Glutamatergic neuron (in vitro differentiated cells): ENCODE measurements around the gene FBP2. TPM values are rescaled to one million over a fixed set of nuclear protein-coding genes. Genes with fewer than 3 reads are reported as not detected.
A peak's percentile ranks its signal among the peaks of the same experiment; 100 is the strongest.
"Not testable (repeated sequence)": the region's sequence is repeated elsewhere in the genome, so short reads cannot be mapped to it uniquely, and the experiment has no call there.

ENCODE experiments used
- DNase-seq: peaks from one replicate; pipeline ENCODE4 v3.0.0; 2022
- H3K27ac Mint-ChIP-seq: one replicate; pipeline ENCODE4 v1.8.0; 2020; ENCODE audit warnings: mild to moderate bottlenecking, mixed read lengths, inconsistent platforms; ENCODE audit not compliant: unreplicated experiment
- H3K27me3 Mint-ChIP-seq: one replicate; pipeline ENCODE4 v1.8.0; 2020; ENCODE audit warnings: mild to moderate bottlenecking, moderate library complexity, mixed read lengths, inconsistent platforms; ENCODE audit not compliant: unreplicated experiment
- H3K36me3 Mint-ChIP-seq: one replicate; pipeline ENCODE4 v1.8.0; 2020; ENCODE audit warnings: mild to moderate bottlenecking, mixed read lengths, inconsistent platforms; ENCODE audit not compliant: unreplicated experiment
- H3K4me1 Mint-ChIP-seq: one replicate; pipeline ENCODE4 v1.8.0; 2020; ENCODE audit warnings: mild to moderate bottlenecking, low read depth, mixed read lengths, inconsistent platforms; ENCODE audit not compliant: unreplicated experiment
- H3K4me3 Mint-ChIP-seq: one replicate; pipeline ENCODE4 v1.8.0; 2020; ENCODE audit warnings: mild to moderate bottlenecking, mixed read lengths, inconsistent platforms; ENCODE audit not compliant: unreplicated experiment
- H3K9me3 Mint-ChIP-seq: one replicate; pipeline ENCODE4 v1.8.0; 2020; ENCODE audit warnings: mild to moderate bottlenecking, moderate library complexity, mixed read lengths, inconsistent platforms; ENCODE audit not compliant: unreplicated experiment
- CTCF ChIP-seq: fragments of 200-600 bp; sonication (generic); IDR thresholded peaks from one replicate; pipeline ENCODE4 v1.5.0; 2021; ENCODE audit not compliant: partially characterized antibody, unreplicated experiment
- total RNA-seq: library from RNA; stranded (reverse); fragmentation: NEBNext Ultra II Directional; extraction: Animal tissue kit (Norgen Biotek cat#: 25700); gene quantifications from one replicate; pipeline ENCODE4 v1.2.1, GENCODE V29; 2021; ENCODE audit not compliant: unreplicated experiment

FBP2 gene
- total RNA-seq, 1 donor from 2014 or later: not detected

- H3K9me3 Mint-ChIP-seq: peaks cover 2% of the 10 kb centered on the region
- DNase-seq: peak; percentile 21
- H3K27me3 Mint-ChIP-seq: peaks cover 1% of the 10 kb centered on the region
- H3K4me1 Mint-ChIP-seq: peaks cover 3% of the 10 kb centered on the region
- H3K36me3 Mint-ChIP-seq: peaks cover 16% of the 10 kb centered on the region
- no peak overlapping the region for H3K27ac Mint-ChIP-seq
- no peak overlapping the region for H3K4me3 Mint-ChIP-seq
- no peak for TF ChIP-seq CTCF
Measured at GRCh38 chr9:94553029-94553938, 40.3 kb downstream of the FBP2 start.

GRCh38 chr9:94545940-94546339, 47.7 kb downstream of the FBP2 start:
- DNase-seq: no peak
- H3K4me3 Mint-ChIP-seq: no peak overlapping the region
- H3K27ac Mint-ChIP-seq: no peak overlapping the region
- peaks cover 4% of the 10 kb centered on the region for H3K36me3 Mint-ChIP-seq
- H3K9me3 Mint-ChIP-seq: no peaks in the 10 kb centered on the region
- H3K27me3 Mint-ChIP-seq: peaks cover 2% of the 10 kb centered on the region
- TF ChIP-seq CTCF: no peak
- peaks cover 6% of the 10 kb centered on the region for H3K4me1 Mint-ChIP-seq

- H3K27ac Mint-ChIP-seq, H3K4me3 Mint-ChIP-seq, H3K9me3 Mint-ChIP-seq, DNase-seq, H3K27me3 Mint-ChIP-seq, H3K4me1 Mint-ChIP-seq, H3K36me3 Mint-ChIP-seq: not testable (repeated sequence)
Measured at GRCh38 chr9:94544335-94544734, 49.3 kb downstream of the FBP2 start.

- DNase-seq: no peak
- no peak overlapping the region for H3K27ac Mint-ChIP-seq
- H3K9me3 Mint-ChIP-seq: no peaks in the 10 kb centered on the region
- H3K4me3 Mint-ChIP-seq: no peak overlapping the region
- H3K4me1 Mint-ChIP-seq: peaks cover 4% of the 10 kb centered on the region
- no peak for TF ChIP-seq CTCF
- H3K36me3 Mint-ChIP-seq: no peaks in the 10 kb centered on the region
- peaks cover 1% of the 10 kb centered on the region for H3K27me3 Mint-ChIP-seq
Measured at GRCh38 chr9:94538908-94539307, 54.7 kb downstream of the FBP2 start.

- H3K9me3 Mint-ChIP-seq: no peaks in the 10 kb centered on the region
- no peaks in the 10 kb centered on the region for H3K27me3 Mint-ChIP-seq
- H3K27ac Mint-ChIP-seq: no peak overlapping the region
- H3K4me1 Mint-ChIP-seq: no peaks in the 10 kb centered on the region
- no peak overlapping the region for H3K4me3 Mint-ChIP-seq
- no peak for DNase-seq
- H3K36me3 Mint-ChIP-seq: no peaks in the 10 kb centered on the region
- no peak for TF ChIP-seq CTCF
Measured at GRCh38 chr9:94534901-94535300, 58.7 kb downstream of the FBP2 start.
